Adipose tissue (tissue), 3 donors: ENCODE measurements around the gene TFPT. TPM values are rescaled to one million over a fixed set of nuclear protein-coding genes. Genes with fewer than 3 reads are reported as not detected.

ENCODE experiments used
- H3K27ac ChIP-seq: one replicate; pipeline ENCODE4 v1.5.1; 2013; ENCODE audit warnings: low read depth, low read length
- WGBS, 3 donors: extraction: QIAGEN DNeasy Blood & Tissue Kit; methylation state at CpG; one replicate each; pipeline ENCODE4 v1.1.7; 2013; 5-methylcytosine and 5-hydroxymethylcytosine counted together
- polyA plus RNA-seq, 3 donors: library from polyadenylated mRNA; stranded (reverse); fragments of 200-250 nt; gene quantifications; one replicate each; pipeline ENCODE4 v1.2.3, GENCODE V29; 2013
- donor health status: healthy with polysubstance abuse.
- donor health status: Bipolar disorder and iron deficiency.
- donor health status: healthy.

The TFPT gene
- polyA plus RNA-seq, 3 donors: 7.2 to 17.9 (median 11.8) TPM

DNA sequence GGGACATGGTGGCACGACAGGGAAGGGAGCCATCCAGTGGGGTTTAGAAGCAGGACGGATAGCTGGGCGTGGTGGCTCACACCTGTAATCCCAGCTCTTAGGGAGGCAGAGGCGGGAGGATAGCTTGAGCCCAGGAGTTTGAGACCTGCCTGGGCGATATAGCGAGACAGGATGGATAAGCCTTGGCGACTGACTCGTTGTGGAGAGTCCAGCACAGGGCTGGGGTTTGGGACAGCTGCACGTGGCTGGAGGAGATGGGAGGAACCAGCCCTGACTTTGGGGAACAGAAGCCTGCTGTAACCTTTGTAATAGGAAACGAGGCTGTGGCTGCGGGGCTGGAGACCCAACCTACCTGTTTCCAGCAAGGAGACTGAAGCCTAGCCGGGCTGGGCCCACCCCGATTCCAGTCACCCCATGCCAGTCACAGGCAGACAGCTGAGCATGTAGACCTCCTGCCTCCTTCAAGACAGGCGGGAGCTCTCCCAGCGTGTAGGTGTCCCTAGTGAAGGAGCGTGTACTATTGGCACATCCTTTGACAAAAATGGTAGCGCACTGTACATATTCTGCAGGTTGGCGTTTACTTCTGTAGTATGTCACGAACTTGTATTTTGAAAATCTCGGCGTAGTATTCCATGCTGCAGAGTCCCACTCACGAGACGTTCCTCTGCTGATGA lies 36.0 kb upstream of the TFPT start:
- H3K27ac ChIP-seq: no peak overlapping the region
- WGBS, 3 donors: 84 to 87% (median 85%) methylated on average over 23 of the region's 23 CpGs

DNA sequence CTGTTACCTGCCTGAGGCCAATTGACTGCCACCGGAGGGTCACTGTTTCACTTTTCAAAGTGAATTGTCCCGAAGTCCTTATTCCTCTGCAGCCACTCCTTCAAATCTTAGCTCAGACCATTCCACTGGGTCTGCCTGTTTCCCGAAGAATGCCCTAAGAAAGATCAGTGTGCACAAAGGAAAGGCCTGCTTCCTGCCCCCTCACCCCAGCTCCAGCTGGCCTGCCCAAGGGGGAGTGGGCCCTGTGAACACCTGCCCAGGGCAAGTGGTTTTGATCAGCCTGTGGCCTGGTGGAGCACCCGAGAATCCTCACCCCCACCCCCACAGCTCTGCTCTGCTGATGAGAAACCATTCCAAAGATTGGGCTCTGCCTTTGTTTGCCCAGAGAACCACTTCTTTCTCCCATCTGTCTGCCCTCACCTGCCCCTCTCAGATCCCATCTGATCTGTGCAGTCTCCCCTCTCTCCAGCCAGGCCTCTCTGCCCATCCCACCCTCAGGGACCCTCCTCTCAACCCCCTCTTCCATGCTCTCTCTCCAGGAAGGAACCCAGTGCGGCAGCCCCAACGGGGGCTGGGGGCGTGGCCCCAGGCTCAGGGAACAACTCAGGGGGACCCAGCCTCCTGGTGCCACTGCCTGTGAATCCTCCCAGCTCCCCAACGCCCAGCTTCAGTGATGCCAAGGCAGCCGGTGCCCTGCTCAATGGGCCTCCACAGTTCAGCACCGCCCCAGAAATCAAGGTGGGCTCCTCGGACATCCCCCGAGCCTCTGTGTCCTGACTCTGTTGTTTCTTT lies 33.8 kb upstream of the TFPT start:
- H3K27ac ChIP-seq: no peak overlapping the region
- WGBS, 3 donors: 75 to 83% (median 82%) methylated on average over 12 of the region's 12 CpGs

DNA sequence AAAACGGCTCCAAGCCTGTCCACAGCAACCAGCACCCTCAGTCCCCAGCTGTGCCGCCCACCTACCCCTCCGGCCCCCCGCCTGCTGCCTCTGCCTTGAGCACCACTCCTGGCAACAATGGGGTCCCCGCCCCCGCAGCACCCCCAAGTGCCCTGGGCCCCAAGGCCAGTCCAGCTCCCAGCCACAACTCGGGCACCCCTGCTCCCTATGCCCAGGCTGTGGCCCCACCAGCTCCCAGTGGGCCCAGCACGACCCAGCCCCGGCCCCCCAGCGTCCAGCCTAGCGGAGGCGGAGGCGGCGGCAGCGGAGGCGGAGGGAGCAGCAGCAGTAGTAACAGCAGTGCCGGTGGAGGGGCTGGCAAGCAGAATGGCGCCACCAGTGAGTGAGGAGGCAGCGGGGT lies 32.7 kb upstream of the TFPT start:
- H3K27ac ChIP-seq: no peak overlapping the region
- WGBS, 3 donors: 80 to 87% (median 84%) methylated on average over 8 to 19 of the region's 19 CpGs

DNA sequence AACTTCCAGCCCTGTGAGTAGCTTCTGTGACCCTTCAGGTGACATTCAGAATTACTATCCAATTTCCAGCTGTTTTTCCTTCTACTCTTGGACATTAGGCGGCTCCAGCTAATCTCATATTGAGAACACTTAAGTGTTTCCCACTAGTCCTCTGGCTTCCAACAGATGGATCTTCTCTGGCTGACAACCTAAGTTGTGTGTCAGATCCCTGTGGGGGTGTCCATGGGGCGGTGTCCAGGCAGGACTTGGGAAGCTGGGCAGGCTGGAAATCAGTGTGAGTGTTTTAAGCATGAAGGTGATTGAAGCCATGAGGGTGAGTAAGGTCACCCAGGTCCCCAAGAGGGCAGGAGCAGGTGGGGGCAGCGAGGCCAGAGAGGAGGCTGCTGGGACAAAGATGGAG lies 32.2 kb upstream of the TFPT start:
- no peak overlapping the region for H3K27ac ChIP-seq
- 68 to 91% (median 74%) methylated on average over 3 of the region's 3 CpGs for WGBS, 3 donors

DNA sequence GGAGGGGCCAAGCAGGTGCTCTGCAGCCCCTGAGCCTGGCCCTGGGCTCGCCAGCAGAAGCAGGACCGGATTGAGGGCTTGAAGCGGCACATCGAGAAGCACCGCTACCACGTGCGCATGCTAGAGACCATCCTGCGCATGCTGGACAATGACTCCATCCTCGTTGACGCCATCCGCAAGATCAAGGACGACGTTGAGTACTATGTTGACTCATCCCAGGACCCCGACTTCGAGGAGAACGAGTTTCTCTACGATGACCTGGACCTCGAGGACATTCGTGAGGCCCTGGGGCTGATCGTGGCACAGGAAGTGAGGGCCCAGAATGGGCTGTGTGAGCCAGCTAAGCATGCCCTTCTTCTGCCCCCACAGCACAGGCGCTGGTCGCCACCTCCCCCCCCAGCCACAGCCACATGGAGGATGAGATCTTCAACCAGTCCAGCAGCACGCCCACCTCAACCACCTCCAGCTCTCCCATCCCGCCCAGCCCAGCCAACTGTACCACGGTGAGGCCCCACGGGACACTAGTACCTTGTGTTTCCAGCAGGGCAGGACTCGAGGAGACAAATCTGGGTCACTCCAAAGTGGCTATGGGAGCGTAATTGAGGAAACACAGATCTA lies 30.2 kb upstream of the TFPT start:
- WGBS, 3 donors: 90 to 93% (median 92%) methylated on average over 27 to 28 of the region's 28 CpGs

DNA sequence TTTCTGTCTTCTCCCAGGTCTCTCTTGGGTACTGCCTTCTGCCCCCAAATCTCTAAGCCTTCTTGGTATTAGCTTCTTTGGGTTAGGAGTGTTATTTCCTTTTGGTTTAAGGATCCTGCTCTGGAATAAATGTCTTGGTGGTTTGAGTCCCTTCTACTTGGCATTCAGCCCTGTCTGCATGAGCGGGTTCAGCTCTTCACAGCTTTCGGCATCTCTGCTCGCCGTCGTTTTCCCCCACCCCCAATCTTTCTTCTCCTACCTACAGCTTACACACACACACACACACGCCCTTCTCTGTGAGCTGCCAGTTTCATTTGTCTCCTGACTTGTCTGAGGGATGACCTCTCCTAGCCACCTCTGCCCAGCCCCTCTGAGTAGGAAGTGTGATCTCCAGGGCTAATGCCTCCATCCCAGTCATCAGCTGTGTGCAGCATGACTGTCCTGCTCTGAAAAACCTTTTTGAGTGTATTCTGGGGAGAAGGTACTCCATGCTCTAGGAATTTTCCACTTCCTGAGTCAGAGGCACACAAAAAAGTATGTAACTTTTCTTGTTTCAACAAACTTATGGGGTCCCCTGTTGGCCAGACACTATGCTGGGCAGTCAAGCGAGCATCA lies 26.8 kb upstream of the TFPT start:
- WGBS, 3 donors: 77 to 87% (median 85%) methylated on average over 7 of the region's 7 CpGs
- no peak overlapping the region for H3K27ac ChIP-seq

More for the DNA sequence above, 30.2 kb upstream of the TFPT start:
- no peak overlapping the region for H3K27ac ChIP-seq

DNA sequence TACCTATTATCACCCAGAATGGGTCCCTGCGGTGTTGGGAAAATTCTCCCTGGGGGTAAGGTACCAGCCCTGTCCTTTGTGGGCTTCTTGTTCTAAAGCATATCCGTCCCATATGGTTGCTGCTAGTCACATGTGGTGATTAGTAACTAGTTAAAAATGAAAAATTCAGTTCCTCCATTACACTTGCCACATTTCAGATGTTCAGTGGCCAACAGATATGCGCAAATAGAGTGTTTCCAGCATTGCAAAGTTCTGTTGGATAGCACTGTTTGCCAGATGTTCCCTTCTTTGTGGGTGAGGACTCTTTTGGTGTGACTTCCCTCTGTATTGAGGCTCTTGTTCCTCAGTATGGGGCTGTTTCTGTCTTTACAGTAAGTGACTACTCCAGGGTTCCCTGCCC lies 25.9 kb upstream of the TFPT start:
- WGBS, 3 donors: 78 to 90% (median 87%) methylated on average over 3 of the region's 3 CpGs
- H3K27ac ChIP-seq: no peak overlapping the region

DNA sequence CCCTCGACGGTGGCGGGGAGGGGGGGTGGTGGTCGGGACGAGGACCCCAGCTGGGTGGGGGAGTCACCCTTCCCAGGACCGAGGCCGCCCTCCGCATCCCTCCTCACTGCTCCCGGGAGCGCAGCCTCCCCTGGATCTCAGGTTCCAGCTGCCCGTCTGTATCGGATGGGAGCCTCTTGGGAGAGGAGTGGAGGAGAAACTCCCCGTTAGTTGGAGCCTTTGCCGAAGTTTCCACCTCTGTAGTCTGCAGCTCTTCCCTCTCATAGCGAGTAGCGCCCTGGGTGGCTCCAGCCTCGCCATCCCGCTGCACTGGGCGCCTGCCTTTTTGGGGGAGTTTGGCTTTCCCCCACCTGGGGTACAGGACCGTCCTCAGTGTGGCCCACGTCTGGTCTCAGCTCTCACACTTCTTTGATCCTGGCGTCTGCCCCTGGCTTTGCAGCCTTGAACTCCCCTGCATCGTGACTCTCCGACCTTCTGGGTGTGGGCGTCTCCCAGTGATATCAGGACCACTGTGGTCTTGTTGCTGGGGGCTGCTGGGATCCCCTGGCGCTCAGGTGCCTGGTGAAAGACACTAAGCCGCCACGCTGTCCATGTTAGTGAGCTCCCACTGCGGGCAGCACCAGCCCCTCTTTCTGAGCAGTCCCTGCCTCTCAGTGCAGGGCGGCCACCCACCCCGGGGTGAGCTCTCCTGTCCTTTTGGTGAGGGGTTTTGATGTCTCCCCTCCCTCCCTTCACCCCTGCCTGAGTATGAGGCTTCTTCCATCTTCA lies 23.2 kb upstream of the TFPT start:
- 24 to 32% (median 24%) methylated on average over 25 to 31 of the region's 31 CpGs for WGBS, 3 donors
- H3K27ac ChIP-seq: no peak overlapping the region

DNA sequence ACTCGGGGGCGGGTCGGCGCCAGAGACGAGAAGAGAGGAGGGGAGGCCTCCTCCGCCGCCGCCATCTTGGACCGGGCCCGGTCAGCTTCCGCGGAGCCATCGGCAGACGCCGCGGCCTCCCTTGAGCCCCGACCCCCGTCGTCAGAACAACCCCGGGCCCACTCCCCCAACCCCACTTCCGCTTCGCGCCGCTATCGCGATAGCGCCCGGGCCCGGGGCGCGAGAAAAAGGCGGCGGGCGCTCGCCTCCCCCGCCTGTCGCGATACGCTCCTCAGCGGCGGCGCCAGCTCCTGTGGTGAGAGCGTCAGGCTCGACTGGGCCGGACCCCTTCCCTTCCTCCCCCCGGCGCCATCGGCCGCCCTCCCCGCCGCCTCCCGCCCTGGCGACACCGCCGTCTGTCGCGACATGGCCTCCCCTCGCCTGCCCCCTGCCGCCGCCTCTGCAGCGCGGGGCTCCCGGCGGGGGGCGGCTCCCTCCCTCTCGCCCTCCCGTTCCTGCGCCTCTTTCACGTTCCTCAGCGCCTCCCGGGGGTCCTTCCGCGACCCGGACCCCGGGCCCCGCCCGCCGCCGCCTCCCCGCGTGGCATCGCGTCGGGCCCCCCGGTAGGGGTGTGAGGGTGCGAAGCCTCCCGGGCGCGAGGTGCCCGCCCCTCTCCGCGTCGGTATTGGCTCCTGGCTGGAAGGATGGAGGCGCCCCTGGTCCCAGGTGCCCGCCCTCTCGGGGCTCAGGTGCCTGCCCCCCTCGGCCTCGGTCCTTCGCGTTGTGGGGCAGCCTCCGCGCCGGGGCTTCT lies 22.4 kb upstream of the TFPT start, which contains the start of gene CNOT3:
Gene CNOT3 (plus strand): TSS at position 64 of the 790 bp plus-strand sequence. CDS start 5,217 bp downstream, outside the sequence.
- 1% methylated on average over 80 to 103 of the region's 103 CpGs for WGBS, 3 donors
- peak within 1 kb of the TSS; percentile 40 for H3K27ac ChIP-seq

DNA sequence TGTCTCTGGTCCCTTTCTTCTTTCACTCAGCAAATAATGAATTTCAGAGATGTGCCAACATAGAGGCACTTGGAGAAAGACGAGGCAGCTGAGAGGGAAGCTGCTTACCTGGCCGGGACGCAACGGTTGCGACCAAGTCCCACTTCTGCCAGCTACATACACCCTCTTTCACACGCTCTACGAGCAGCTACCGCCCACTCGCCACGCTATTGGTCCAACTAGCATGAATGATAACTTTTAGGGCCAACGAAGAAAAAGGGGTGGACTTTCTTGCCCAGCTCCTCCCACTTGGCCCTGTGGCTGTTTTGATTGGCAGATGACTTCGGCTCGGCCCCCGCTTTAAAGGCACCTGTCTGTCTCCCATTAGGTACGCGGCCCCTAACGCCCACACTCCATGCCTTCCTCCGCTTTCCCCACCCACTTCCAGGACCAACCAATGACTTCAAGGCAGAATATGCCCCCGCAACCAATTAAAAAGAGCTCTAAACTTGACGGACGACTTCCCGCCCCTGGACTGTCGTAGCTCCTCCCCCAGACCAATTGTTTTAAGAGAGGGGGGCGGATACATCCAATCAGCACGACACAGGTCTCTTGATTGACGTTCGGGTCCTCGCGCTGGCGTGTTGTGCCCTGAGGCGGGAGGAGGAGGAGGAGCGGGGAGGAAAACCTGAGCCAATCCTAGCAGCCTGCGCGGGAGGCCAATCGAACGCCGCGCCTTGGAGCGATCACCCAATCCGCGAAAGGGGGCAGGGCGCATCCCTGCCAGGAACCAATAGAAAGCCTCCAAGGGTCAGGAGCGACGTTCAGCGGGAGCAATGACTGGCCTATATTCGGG lies 21.6 kb upstream of the TFPT start:
- H3K27ac ChIP-seq: no peak overlapping the region
- 0 to 1% (median 0%) methylated on average over 45 to 46 of the region's 46 CpGs for WGBS, 3 donors

DNA sequence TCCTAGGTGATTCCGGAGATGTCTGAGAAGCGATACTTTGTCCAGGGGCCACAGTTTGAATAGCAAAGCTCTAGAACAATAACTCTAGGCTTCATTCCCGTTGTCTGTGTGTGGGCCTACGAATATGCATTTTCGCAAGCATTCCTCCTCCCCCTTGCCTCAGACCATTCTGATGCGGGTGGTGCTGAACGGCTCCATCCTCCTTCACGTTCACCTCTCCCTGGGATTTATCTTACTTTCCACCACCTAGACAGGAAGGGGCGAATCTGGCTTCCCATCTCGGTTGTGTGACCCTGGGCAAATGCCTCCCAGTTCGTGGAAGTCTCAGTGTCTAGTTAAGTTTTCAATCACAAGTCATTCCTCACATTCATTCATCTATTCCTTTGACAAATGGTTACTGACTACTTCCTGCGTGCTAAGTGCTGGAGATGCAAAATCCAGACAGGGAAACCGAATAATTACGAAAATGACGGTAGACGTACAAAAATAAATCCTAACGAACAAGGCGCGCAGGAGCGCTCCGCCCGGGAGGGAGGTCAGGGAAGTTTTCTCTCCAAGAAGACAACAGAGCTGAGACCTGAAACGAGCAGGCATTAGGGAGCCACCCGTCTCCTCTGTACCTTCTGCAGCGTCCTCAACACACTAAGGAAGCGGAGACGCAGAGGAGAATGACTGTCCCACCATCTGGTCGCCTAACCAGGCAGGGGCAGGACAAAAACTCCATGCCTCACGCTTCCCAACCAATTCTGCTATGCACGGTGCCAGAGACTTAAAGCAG lies 20.8 kb upstream of the TFPT start:
- no peak overlapping the region for H3K27ac ChIP-seq
- WGBS, 3 donors: 2 to 5% (median 5%) methylated on average over 30 of the region's 30 CpGs

DNA sequence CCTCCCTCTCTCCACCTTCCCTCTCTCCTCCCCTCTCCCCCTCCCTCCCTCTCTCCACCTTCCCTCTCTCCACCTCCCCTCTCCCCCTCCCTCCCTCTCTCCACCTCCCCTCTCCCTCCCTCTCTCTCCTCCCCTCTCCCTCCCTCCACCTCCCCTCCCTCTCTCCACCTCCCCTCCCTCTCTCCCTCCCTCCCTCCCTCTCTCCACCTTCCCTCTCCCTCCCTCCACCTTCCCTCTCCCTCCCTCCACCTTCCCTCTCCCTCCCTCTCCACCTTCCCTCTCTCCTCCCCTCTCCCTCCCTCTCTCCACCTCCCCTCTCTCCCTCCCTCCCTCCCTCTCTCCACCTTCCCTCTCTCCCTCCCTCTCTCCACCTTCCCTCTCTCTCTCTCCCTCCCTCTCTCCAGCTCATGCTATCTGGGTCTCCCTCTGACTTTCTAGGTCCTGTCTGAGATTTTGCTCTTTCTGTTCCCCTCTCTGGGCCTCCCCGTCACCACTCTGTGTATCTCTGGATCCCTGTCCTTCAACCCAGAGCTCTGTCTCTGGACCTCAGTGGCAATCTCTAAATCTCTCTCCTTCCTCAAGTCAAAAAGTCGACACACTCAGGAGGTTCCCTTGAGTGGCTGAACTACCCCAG lies 18.6 kb upstream of the TFPT start:
- 61 to 73% (median 68%) methylated on average over 2 of the region's 2 CpGs for WGBS, 3 donors
- no peak overlapping the region for H3K27ac ChIP-seq

DNA sequence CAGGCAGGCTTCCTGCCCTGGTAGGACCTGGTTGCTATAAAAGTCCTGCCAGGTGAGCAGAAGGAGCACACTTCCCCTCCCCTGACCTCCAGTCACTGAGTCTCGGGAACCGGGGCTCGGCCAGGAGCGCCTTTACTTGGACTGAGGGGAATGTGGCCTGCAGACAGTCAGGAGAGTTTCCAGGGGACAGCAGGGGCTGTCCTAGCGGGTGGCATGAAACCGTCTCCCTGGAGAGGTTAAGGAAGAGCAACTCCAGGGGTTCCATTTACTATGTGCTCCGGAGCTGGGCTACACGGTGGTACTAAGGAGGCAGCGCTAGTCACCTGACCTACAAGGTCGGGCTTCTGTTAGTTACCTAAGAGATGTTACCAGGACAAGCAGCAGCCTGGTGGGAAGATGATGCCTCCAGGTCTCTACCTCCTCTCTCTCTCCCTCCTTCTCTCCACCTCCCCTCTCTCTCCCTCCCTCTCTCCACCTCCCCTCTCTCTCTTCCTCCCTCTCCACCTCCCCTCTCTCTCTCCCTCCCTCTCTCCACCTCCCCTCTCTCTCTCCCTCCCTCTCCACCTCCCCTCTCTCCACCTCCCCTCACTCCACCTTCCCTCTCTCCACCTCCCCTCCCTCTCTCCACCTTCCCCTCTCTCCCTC lies 18.0 kb upstream of the TFPT start:
- 79 to 83% (median 82%) methylated on average over 10 of the region's 10 CpGs for WGBS, 3 donors
- no peak overlapping the region for H3K27ac ChIP-seq

DNA sequence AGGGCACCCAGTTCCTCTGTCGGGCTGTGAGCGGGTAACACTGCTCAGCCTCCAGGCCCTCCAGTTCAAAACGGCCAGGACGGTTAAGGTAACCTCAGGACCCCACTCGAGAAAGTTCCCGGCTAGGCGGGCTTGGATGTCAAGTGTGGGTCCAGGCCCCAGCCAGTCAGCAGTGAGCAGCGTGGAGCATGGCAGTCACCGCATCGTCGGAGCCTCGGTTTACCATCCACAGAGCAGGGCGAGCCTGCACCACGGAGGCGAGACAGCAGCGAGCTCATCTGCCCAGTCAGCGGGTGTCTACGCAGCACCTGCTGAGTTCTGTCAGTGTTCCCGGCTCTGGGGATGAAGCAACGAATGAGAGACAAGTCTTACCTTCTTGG lies 14.2 kb upstream of the TFPT start:
- H3K27ac ChIP-seq: no peak overlapping the region
- whole genome bisulfite sequencing, 3 donors: 96 to 97% (median 96%) methylated on average over 20 of the region's 20 CpGs
